Measurements from ENCODE around the gene ATP2B2.
A peak's percentile ranks its signal among the peaks of the same experiment; 100 is the strongest.

The ATP2B2 gene

DNA sequence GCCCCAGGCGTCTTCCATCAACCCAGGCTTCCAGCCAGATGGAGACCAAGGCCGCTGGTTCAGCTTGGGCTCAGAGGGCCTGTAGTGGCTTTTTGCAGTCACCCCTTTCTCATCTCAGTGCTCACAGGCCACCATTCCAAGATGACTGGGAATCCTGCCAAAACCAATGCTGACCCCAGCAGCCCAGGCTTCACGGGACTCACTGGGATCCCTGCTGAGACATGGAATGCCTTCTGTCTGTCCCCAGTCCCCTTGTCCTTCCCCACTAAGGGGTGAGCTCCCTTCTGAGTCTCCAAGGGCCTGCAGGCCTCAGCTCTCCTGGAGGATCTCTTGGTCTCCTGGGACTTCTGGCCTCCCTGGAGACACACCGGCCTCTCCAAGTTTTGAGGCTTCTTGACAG, 107.0 kb downstream of the ATP2B2 start:
- Mint-ChIP-seq H3K27ac (peak overlapping the region; percentile 71), H3K4me1 (peaks cover 67% of the 10 kb centered on the region), H3K36me3 (no peaks in the 10 kb centered on the region), H3K27me3 (no peaks in the 10 kb centered on the region), H3K4me3 (no peak overlapping the region), H3K9me3 (no peaks in the 10 kb centered on the region)
- ATAC-seq = no peak

DNA sequence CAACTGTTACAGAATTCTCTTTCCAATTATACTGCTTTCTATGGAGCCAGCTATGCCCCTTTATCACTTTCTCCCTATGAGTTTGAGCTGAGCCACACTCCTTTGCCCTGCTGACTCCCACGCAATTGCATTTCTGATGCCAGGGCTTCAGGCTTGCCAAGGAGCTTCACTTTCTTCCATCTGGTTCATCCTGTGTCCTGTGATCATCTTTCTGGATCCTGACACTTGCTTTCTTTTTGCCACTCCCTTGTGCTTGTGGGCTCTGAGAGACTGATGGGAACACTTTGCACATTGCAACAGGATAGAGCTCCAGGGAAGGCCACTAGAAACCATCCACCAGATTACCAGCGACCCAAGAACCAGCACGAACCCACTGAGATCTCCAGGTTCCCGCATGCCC, 107.5 kb downstream of the ATP2B2 start:
- H3K27ac Mint-ChIP-seq = peak overlapping the region; percentile 71
- no peak for ATAC-seq
- no peaks in the 10 kb centered on the region for H3K9me3 Mint-ChIP-seq
- H3K27me3 Mint-ChIP-seq = no peaks in the 10 kb centered on the region
- no peak overlapping the region for H3K4me3 Mint-ChIP-seq
- H3K36me3 Mint-ChIP-seq = no peaks in the 10 kb centered on the region
- peaks cover 72% of the 10 kb centered on the region for H3K4me1 Mint-ChIP-seq

DNA sequence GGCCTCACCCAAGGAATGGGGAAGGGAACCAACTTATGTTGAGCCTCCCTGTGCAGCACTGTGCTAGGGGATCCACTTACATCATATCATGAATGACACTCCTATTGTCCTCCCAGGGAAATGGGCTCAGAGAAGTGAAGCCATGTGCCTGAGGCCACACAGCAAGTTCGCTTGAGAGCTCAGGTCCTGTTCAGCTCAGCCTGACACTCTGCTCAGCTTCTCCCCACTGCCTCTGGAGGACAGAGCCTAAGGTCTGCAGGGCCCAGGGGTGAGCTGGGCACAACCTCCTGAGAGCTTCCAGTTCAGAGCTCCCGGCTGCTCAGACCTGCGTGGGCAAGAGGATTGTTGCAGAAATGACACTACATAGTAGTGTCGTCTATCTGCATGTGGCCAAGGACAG, 108.5 kb downstream of the ATP2B2 start:
- no peaks in the 10 kb centered on the region for H3K9me3 Mint-ChIP-seq
- H3K4me1 Mint-ChIP-seq = peaks cover 82% of the 10 kb centered on the region
- H3K4me3 Mint-ChIP-seq = no peak overlapping the region
- no peak for ATAC-seq
- H3K36me3 Mint-ChIP-seq = no peaks in the 10 kb centered on the region
- peak overlapping the region; percentile 71 for H3K27ac Mint-ChIP-seq
- H3K27me3 Mint-ChIP-seq = no peaks in the 10 kb centered on the region

DNA sequence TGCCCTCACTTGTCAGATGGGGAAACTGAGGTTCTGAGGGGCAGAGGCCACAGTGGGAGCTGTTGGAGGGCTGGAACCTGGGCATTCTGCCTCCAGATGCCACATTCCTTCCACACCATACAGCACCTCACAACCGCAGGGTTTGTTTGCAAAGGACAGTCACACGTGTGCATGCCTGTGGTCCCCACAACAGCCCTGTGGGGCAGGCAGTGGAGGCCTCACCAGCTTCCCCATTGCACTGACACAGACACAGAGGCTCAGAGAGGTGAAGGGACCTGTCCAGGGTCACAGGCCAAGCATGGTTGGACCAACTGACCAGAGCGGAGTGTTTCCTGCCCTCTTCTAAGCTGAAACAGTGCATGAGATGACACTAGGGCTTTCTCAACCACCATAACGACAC, 109.3 kb downstream of the ATP2B2 start:
- Mint-ChIP-seq H3K36me3 (no peaks in the 10 kb centered on the region), H3K9me3 (no peaks in the 10 kb centered on the region), H3K4me3 (peak overlapping the region; percentile 16), H3K27ac (peak overlapping the region; percentile 71), H3K27me3 (no peaks in the 10 kb centered on the region), H3K4me1 (peaks cover 90% of the 10 kb centered on the region)
- ATAC-seq = peak; percentile 72

DNA sequence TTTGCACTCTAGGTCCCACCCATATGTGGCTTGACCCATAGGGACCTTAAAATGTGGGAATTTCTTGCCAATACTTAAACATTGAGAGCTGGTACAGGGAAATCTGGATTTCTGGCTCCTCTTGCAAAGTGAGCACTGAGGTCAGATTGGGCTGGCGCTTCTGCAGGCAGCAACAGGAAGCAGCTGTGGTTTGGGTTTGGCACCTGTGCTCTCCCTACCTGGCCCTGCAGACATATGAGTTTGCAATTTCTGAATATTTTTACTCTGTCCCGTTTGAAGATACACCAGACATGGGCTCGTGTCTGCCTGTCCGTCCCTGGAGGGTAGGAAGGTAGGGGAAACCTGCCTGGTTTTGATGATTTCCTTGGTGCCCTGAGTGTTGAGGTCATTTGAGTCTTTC, 109.7 kb downstream of the ATP2B2 start:
- Mint-ChIP-seq H3K27ac (peak overlapping the region; percentile 71), H3K9me3 (no peaks in the 10 kb centered on the region), H3K4me1 (peaks cover 94% of the 10 kb centered on the region), H3K36me3 (no peaks in the 10 kb centered on the region), H3K4me3 (peak overlapping the region; percentile 16), H3K27me3 (no peaks in the 10 kb centered on the region)
- peak; percentile 90 for ATAC-seq

DNA sequence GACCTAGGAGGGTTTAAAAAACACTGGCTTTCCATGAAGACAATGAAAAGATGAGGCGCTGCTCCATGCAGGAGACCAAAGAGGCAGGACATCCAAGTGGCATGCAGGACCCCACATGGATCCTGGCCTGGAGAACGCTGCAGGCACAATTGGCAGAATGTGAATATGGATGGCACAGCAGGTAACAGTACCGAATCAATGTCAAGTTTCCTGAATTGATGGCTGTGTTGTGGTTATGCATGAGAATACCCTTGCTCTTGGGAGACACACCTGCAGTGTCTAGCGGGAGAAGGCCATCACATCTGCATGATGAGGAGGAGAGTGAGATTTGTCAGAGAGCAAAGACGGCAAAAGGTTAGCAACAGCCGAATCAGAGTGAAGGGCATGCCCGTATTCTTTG, 110.2 kb downstream of the ATP2B2 start:
- no peaks in the 10 kb centered on the region for H3K36me3 Mint-ChIP-seq
- H3K9me3 Mint-ChIP-seq = no peaks in the 10 kb centered on the region
- no peak for ATAC-seq
- H3K4me1 Mint-ChIP-seq = peaks cover 94% of the 10 kb centered on the region
- H3K27ac Mint-ChIP-seq = peak overlapping the region; percentile 71
- H3K27me3 Mint-ChIP-seq = no peaks in the 10 kb centered on the region
- H3K4me3 Mint-ChIP-seq = no peak overlapping the region

DNA sequence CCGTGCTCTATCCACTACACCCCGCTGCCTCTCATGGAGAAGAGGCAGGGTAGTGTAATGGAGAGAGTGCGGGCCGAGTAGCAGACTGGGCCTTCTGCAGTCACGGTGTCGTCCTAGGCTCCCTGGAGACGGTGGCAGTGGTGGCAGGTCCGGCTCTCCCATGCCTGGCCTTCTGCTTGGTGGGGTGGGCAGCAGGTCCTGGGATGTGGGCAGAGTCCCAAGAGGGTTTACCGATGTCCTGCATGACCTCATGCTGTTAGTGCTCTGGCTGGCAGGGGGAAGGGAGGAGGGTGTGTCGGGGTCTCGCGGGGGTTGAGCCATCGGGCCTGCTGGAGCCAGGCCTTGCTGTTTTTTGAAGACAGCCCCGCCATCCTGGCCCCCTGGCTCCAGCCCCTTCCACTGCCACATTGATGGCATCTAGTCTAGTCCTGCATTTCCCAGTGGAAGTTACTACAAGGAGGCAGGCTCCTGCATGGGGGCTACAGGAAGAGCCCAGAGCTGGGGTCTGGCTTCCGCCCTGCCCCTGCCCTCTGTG, 110.8 kb downstream of the ATP2B2 start:
- no peaks in the 10 kb centered on the region for H3K9me3 Mint-ChIP-seq
- no peak for ATAC-seq
- H3K4me1 Mint-ChIP-seq = peaks cover 94% of the 10 kb centered on the region
- no peak overlapping the region for H3K4me3 Mint-ChIP-seq
- no peaks in the 10 kb centered on the region for H3K36me3 Mint-ChIP-seq
- peak overlapping the region; percentile 71 for H3K27ac Mint-ChIP-seq
- H3K27me3 Mint-ChIP-seq = no peaks in the 10 kb centered on the region

DNA sequence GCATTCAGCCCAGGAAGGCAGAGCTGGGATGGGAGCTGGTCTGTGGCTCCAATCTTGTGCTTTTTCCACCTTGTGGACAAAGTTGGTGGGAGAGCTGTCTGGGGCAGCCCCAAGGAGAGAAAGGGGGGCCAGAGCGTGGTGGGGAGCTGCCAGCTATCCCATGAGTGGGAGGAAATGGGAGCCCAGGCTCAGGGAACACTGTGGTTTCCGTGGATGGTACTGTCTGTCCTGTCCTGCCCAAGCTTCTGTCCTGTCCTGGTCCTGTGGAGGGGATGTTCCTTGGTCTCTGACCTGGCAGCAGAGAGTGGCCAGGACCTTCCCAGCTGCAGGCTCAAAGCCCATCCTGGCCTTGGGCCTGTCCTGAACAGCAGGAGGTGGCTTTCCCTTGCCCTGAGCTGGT, 111.9 kb downstream of the ATP2B2 start:
- no peaks in the 10 kb centered on the region for H3K36me3 Mint-ChIP-seq
- ATAC-seq = no peak
- H3K4me1 Mint-ChIP-seq = peaks cover 94% of the 10 kb centered on the region
- peak overlapping the region; percentile 90 for H3K27ac Mint-ChIP-seq
- H3K9me3 Mint-ChIP-seq = no peaks in the 10 kb centered on the region
- H3K4me3 Mint-ChIP-seq = no peak overlapping the region
- no peaks in the 10 kb centered on the region for H3K27me3 Mint-ChIP-seq

DNA sequence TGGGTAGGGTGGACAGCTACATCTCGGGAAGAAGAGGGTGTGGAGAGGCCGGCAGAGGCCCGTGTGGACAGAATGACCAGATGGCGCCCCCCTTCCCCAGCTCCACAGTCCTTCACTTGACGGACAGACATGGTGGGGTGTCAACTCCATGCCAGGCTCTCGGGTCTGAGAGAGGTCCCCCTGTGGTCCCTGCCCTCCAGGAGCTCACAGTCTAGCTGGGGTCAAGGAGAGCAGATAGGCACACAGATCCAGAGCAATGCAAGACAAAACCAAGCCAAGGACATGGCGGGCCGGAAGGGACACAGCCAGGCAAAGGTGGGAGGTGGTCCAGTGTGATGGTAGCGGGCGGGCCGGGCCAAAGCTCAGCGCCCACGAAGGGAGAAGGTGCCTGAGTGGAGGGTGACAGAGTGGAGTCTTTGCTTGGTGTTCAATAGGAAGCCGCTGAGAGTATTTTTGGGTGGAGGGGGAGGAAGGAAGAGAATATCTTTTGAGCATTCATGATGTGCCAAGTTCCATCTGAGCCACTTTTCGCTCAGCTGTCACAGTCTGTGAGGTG, 112.4 kb downstream of the ATP2B2 start:
- Mint-ChIP-seq H3K27me3 (no peaks in the 10 kb centered on the region), H3K4me3 (no peak overlapping the region), H3K4me1 (peaks cover 94% of the 10 kb centered on the region)

DNA sequence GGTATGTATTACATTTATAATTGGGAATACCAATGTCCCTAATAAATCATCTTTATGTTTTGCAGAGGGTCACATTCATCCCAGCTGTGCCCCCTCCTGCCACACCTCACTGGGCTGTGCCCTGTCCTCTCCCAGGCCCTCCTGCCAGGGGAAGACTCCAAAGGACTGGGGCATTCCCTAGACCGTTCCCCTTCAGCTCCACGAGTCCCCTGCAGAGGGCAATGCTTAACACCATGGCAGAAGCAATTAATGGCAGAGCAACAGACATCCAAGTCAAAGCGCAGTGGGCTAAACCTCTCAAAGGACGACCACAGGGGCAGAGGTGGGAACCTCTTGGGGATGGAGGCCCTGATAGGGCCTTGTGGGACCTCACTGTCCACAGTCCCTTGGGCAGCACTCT, 113.1 kb downstream of the ATP2B2 start:
- H3K4me3 Mint-ChIP-seq = no peak overlapping the region
- no peak for ATAC-seq
- peaks cover 94% of the 10 kb centered on the region for H3K4me1 Mint-ChIP-seq
- no peaks in the 10 kb centered on the region for H3K27me3 Mint-ChIP-seq
- no peaks in the 10 kb centered on the region for H3K36me3 Mint-ChIP-seq
- H3K9me3 Mint-ChIP-seq = no peaks in the 10 kb centered on the region
- peak overlapping the region; percentile 90 for H3K27ac Mint-ChIP-seq

More for the DNA sequence above, 112.4 kb downstream of the ATP2B2 start:
- ATAC-seq = no peak
- H3K9me3 Mint-ChIP-seq = no peaks in the 10 kb centered on the region
- no peaks in the 10 kb centered on the region for H3K36me3 Mint-ChIP-seq
- peak overlapping the region; percentile 90 for H3K27ac Mint-ChIP-seq

DNA sequence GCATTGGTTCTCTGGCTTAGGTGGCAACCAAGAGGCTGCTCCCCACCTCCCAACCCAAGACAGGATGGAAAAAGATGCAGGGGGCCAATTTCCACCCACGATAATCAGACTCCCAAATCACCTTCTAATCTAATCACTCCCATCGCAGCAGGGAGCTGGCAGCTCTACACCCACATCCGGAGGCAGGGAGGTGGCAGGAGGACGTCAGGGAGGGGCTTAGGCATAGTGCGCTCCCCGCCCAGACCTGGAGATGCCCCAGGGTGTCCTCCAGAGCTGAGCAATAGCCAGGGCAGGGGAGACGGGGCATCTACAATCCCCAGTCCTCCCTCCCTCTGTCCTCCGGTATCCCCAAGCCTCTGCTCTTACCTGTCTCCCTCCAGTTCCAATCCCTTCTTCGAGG, 114.0 kb downstream of the ATP2B2 start:
- no peaks in the 10 kb centered on the region for H3K36me3 Mint-ChIP-seq
- ATAC-seq = no peak
- H3K27ac Mint-ChIP-seq = peak overlapping the region; percentile 90
- H3K4me3 Mint-ChIP-seq = no peak overlapping the region
- H3K4me1 Mint-ChIP-seq = peaks cover 94% of the 10 kb centered on the region
- H3K27me3 Mint-ChIP-seq = no peaks in the 10 kb centered on the region
- no peaks in the 10 kb centered on the region for H3K9me3 Mint-ChIP-seq

DNA sequence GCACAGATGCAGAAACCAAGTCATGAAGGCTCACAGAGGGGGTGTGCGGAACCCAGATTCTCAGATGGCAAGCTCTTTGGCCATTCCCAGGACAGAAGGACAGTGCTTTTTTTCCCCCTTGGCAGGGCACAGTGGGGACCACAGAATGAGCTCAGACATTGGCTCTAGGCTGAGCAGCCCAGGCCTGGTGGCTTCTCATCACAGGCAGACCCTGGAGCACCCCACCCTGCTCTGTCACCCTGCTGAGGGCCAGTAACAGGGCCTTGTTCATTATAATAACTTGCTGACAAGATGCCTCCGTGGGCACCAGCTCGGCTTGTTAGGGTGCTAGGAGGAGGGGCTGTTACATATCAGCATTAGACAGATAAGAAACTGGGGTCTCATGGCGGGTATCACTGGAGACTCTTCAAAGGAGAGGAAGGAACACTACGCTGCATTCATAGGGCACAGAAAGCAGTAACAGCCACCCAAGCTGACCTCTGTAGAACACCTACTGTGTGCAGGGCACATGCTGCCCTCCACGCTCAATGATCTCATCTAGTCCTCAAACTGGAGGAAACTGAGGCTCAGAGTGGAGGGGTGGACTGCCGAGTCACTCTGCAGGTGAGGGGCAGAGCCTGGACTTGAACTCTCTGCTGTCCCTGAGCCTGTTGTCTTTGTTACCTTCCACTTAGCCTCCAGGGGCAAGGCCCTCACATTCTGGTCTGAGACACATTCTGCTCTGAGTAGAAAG, 114.6 kb downstream of the ATP2B2 start:
- no peak for ATAC-seq
- H3K4me1 Mint-ChIP-seq = peaks cover 94% of the 10 kb centered on the region

DNA sequence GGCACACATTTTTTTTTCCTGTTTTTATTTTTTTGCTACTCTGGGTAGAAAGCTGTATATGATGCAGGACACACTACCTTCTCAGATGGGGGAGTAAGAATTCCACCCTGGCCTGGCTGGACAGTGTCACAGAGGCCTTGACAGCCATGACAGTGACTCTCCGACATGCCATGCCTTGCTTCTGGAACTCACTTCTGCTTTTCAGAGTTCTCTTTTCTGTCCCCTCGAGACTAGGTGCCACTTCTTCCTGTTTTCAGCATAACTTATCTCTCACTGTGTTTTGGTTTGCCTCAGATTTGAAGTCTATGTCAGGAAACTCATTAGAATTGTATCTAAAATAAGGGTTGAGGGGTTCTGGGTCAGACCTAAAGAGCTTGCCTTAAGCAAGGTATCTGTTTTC, 115.4 kb downstream of the ATP2B2 start:
- Mint-ChIP-seq H3K4me3 (peak overlapping the region; percentile 6), H3K27ac (peak overlapping the region; percentile 90), H3K4me1 (peaks cover 92% of the 10 kb centered on the region), H3K9me3 (no peaks in the 10 kb centered on the region), H3K27me3 (no peaks in the 10 kb centered on the region), H3K36me3 (no peaks in the 10 kb centered on the region)
- ATAC-seq = peak; percentile 95

More for the DNA sequence above, 114.6 kb downstream of the ATP2B2 start:
- Mint-ChIP-seq H3K4me3 (no peak overlapping the region), H3K27me3 (no peaks in the 10 kb centered on the region), H3K9me3 (no peaks in the 10 kb centered on the region), H3K27ac (peak overlapping the region; percentile 90), H3K36me3 (no peaks in the 10 kb centered on the region)

DNA sequence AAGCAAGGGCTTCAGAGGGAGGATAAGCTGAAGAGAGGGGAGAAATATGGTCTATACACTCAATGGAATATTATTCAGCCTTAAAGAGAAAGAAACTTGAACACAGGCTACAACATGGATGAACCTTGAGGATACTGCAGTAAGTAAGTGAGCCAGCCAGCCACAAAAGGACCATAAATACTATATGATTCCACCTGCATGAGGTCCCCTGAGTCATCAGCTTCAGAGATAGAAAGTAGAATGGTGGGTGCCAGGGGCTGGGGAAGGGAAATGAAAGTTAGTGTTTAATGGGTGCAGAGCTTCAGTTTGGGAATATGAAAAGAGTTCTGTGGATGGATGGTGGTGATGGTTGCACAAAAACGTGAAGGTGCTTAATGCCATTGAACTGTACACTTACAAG, 116.0 kb downstream of the ATP2B2 start:
- H3K27ac Mint-ChIP-seq = peak overlapping the region; percentile 90
- H3K36me3 Mint-ChIP-seq = no peaks in the 10 kb centered on the region
- H3K27me3 Mint-ChIP-seq = no peaks in the 10 kb centered on the region
- peak overlapping the region; percentile 17 for H3K4me3 Mint-ChIP-seq
- peak; percentile 62 for ATAC-seq
- H3K4me1 Mint-ChIP-seq = peaks cover 89% of the 10 kb centered on the region
- no peaks in the 10 kb centered on the region for H3K9me3 Mint-ChIP-seq

DNA sequence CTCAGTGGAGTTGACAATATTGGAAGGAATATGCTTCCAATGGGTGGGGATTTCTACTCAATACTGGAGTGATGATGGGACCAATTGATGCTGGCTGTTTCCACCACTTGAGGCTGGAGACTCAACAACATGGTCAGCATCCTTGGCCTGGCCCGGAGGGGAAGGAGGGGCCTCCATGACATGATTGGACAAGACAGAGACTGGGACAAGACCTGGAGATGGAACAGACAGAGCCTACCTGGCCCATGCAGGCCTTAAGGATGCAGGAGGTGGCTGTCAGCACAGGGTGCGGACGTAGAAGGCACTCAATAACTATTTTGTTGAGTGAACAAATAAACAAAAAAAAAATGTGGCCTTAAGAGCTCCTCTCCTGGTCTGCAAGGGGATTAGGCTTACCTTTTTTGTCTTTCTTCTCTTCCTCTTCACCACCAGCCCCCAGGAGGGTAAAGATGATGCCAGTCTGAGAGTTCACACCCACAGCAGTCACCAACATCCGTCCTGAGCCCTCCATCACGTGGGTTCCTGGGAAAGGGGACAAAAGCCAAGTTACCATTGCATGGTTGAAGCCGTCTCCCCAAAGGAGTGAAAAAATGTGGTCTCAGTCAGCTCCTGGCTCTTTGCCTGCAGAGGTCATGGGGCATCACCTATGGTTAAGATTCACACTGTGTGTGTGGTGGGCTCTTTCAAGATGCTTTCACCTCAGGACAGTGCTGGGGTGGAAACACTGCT, 117.3 kb downstream of the ATP2B2 start:
- H3K9me3 Mint-ChIP-seq = no peaks in the 10 kb centered on the region
- no peak overlapping the region for H3K4me3 Mint-ChIP-seq
- no peak for ATAC-seq
- no peaks in the 10 kb centered on the region for H3K27me3 Mint-ChIP-seq
- H3K36me3 Mint-ChIP-seq = no peaks in the 10 kb centered on the region
- peak overlapping the region; percentile 90 for H3K27ac Mint-ChIP-seq
- peaks cover 79% of the 10 kb centered on the region for H3K4me1 Mint-ChIP-seq

All from stimulated activated memory B cell treated with anti-CD40 and anti-IgM and Interleukin-4, amounts not matched to agents 10 μg/mL and 1 μg/mL and 100 μg/mL, for 72 hours (primary cell).